GM12873 (cell line): ENCODE measurements around the gene CEMIP.

Experiments
- CTCF ChIP-seq: IDR thresholded peaks from 2 replicates; pipeline ENCODE4 v1.5.1; 2012; ENCODE audit warnings: low read depth, mild to moderate bottlenecking, moderate library complexity, low read length, control low read depth; ENCODE audit not compliant: insufficient read depth; ENCODE audit errors: missing control alignments

CEMIP gene

GRCh38 chr15:80949756-80950155, 170.6 kb downstream of the CEMIP start:
- no peak for TF ChIP-seq CTCF

GRCh38 chr15:80950291-80951078, 171.3 kb downstream of the CEMIP start:
- no peak for TF ChIP-seq CTCF

DNA sequence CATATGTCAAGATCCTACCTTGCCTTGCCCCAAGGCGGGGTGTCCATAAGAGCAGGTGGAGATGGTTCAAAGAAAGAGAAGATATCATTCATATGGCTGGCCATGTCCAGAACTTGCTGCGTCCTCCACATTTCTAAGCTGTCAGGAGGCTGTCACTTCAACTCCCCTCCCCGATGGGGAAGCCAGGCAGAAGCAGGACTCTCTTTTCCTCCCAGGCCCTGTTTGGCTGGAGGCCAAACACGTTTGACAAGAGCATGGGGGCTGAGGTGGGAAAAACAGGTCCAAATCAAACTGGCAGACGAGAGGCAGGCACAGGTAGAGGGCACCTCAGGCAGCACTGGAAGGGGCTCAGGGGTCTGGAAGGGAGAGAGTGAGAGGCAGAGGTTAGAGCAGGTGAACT, 172.8 kb downstream of the CEMIP start:
- no peak for TF ChIP-seq CTCF

DNA sequence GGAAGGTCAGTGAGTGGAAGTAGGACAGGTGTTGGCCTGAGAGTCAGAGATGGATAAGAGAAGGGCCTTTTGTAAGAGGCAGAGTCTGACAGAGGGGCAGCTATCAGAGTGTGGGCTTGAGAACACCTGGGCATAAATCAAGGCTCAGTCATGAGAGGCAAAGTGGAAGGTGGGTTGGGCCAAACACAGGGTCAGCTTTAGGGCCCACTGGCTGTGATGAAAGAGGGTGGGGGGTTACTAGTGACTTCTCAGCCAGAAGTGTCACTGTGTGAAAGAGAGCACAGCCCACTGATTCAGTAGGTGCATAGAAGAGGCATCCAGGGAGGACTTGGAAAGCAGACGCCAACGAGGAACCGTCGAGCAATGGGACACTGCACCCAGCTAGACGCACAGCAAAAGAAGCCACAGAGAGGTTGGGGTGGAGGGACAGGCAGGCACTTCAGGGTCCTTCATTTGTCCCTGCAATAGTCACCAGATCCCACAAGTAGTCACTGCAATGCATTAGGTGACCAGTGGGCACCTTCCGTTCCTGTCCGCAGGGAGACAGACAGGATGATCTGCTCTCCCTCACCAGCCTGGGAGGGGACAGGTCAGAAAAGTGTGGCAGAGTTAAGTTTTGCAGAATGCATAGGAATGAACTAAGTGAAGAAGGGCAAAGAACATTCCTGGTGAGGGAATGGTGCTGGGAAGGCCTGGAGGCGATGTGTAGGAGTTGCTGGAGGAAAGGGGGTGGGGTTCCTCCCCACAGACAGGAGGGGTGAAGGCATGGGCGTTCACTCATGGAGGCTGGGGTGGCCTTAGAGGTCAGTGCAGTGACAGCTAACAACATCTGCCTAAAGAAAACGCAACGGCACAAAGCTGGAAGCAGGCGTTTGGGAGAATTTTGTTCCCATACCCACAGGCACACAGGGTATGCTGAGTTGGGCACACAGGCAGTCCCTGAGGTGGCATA, 174.1 kb downstream of the CEMIP start:
- no peak for TF ChIP-seq CTCF

- TF ChIP-seq CTCF, result no peak
Observed at GRCh38 chr15:80953953-80954778, 175.0 kb downstream of the CEMIP start.

GRCh38 chr15:80957556-80957955, 178.4 kb downstream of the CEMIP start:
- TF ChIP-seq CTCF, result no peak
